ENCODE data around the gene ADGRF1.
"Not testable (repeated sequence)": the region's sequence is repeated elsewhere in the genome, so short reads cannot be mapped to it uniquely, and the experiment has no call there.

Gene ADGRF1

GRCh38 chr6:47042275-47042791, at the start of gene ADGRF1:
Gene ADGRF1 (minus strand): TSS chr6:47042332. CDS start chr6:47029061, 13,271 bp downstream.
- DNase-seq (ENCODE audit: low read depth in 2 of 2, low spot score in 1 of 2), result no peak

- no peak for DNase-seq (ENCODE audit: low read depth in 2 of 2, low spot score in 1 of 2)
Observed at GRCh38 chr6:47090881-47091280, 48.7 kb upstream of the ADGRF1 start.

- DNase-seq (ENCODE audit: low read depth in 2 of 2, low spot score in 1 of 2), result not testable (repeated sequence)
Observed at GRCh38 chr6:47089473-47089872, 47.3 kb upstream of the ADGRF1 start.

GRCh38 chr6:47086051-47086770, 44.1 kb upstream of the ADGRF1 start:
- no peak for DNase-seq (ENCODE audit: low read depth in 2 of 2, low spot score in 1 of 2)

GRCh38 chr6:47084610-47085009, 42.5 kb upstream of the ADGRF1 start:
- no peak for DNase-seq (ENCODE audit: low read depth in 2 of 2, low spot score in 1 of 2)

- no peak for DNase-seq (ENCODE audit: low read depth in 2 of 2, low spot score in 1 of 2)
Observed at GRCh38 chr6:47083586-47084047, 41.5 kb upstream of the ADGRF1 start.

GRCh38 chr6:47080083-47080596, 38.0 kb upstream of the ADGRF1 start:
- no peak for DNase-seq (ENCODE audit: low read depth in 2 of 2, low spot score in 1 of 2)

- DNase-seq (ENCODE audit: low read depth in 2 of 2, low spot score in 1 of 2), result no peak
Observed at GRCh38 chr6:47079638-47080037, 37.5 kb upstream of the ADGRF1 start.

GRCh38 chr6:47078991-47079390, 36.9 kb upstream of the ADGRF1 start:
- no peak for DNase-seq (ENCODE audit: low read depth in 2 of 2, low spot score in 1 of 2)

GRCh38 chr6:47076422-47077344, 34.6 kb upstream of the ADGRF1 start:
- no peak for DNase-seq (ENCODE audit: low read depth in 2 of 2, low spot score in 1 of 2)

GRCh38 chr6:47075741-47076421, 33.7 kb upstream of the ADGRF1 start:
- DNase-seq (ENCODE audit: low read depth in 2 of 2, low spot score in 1 of 2), result no peak

- DNase-seq (ENCODE audit: low read depth in 2 of 2, low spot score in 1 of 2), result no peak
Observed at GRCh38 chr6:47075168-47075567, 33.0 kb upstream of the ADGRF1 start.

GRCh38 chr6:47073125-47074110, 31.3 kb upstream of the ADGRF1 start:
- DNase-seq (ENCODE audit: low read depth in 2 of 2, low spot score in 1 of 2), result no peak

- DNase-seq (ENCODE audit: low read depth in 2 of 2, low spot score in 1 of 2), result no peak
Observed at GRCh38 chr6:47072667-47073066, 30.5 kb upstream of the ADGRF1 start.

- no peak for DNase-seq (ENCODE audit: low read depth in 2 of 2, low spot score in 1 of 2)
Observed at GRCh38 chr6:47071681-47072080, 29.5 kb upstream of the ADGRF1 start.

GRCh38 chr6:47070461-47070860, 28.3 kb upstream of the ADGRF1 start:
- DNase-seq (ENCODE audit: low read depth in 2 of 2, low spot score in 1 of 2), result no peak

GRCh38 chr6:47069156-47069555, 27.0 kb upstream of the ADGRF1 start:
- no peak for DNase-seq (ENCODE audit: low read depth in 2 of 2, low spot score in 1 of 2)

- no peak for DNase-seq (ENCODE audit: low read depth in 2 of 2, low spot score in 1 of 2)
Observed at GRCh38 chr6:47066418-47066817, 24.3 kb upstream of the ADGRF1 start.

GRCh38 chr6:47064274-47064673, 22.1 kb upstream of the ADGRF1 start:
- no peak for DNase-seq (ENCODE audit: low read depth in 2 of 2, low spot score in 1 of 2)

- no peak for DNase-seq (ENCODE audit: low read depth in 2 of 2, low spot score in 1 of 2)
Observed at GRCh38 chr6:47062346-47062745, 20.2 kb upstream of the ADGRF1 start.
